GM12801 (cell line): ENCODE data around the gene ARHGEF33.

Source experiments
- TF ChIP-seq, protein P1 (sequence below): IDR thresholded peaks from one replicate; pipeline ENCODE4 v1.5.1; 2011; ENCODE audit warnings: control low read depth; ENCODE audit not compliant: insufficient read length; ENCODE audit errors: extremely low read depth

Gene ARHGEF33

DNA sequence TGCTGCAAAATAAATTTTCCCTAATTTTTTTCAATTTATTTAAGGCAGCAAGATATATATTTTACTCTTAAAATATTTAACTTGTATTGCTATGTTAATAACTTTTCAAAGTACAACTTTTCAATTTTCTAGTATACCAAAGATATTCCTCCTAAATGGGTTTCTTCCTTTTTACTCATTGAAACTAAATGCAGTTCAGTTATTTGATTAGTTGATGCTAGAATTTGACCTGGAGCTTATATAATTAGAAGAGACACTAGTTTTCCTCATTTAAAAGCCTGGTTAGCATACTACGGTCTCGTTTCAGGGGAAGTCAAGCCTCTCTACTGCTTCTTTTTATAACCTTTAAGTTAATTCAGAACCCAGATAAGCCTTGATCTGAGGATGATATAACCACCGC lies at the start of gene ARHGEF33:
TSS of gene ARHGEF33 (plus strand) at position 301 of the 400 bp plus-strand sequence. CDS start 29,573 bp downstream, outside the sequence.
- TF ChIP-seq, protein P1, sequence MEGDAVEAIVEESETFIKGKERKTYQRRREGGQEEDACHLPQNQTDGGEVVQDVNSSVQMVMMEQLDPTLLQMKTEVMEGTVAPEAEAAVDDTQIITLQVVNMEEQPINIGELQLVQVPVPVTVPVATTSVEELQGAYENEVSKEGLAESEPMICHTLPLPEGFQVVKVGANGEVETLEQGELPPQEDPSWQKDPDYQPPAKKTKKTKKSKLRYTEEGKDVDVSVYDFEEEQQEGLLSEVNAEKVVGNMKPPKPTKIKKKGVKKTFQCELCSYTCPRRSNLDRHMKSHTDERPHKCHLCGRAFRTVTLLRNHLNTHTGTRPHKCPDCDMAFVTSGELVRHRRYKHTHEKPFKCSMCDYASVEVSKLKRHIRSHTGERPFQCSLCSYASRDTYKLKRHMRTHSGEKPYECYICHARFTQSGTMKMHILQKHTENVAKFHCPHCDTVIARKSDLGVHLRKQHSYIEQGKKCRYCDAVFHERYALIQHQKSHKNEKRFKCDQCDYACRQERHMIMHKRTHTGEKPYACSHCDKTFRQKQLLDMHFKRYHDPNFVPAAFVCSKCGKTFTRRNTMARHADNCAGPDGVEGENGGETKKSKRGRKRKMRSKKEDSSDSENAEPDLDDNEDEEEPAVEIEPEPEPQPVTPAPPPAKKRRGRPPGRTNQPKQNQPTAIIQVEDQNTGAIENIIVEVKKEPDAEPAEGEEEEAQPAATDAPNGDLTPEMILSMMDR, result no peak

DNA sequence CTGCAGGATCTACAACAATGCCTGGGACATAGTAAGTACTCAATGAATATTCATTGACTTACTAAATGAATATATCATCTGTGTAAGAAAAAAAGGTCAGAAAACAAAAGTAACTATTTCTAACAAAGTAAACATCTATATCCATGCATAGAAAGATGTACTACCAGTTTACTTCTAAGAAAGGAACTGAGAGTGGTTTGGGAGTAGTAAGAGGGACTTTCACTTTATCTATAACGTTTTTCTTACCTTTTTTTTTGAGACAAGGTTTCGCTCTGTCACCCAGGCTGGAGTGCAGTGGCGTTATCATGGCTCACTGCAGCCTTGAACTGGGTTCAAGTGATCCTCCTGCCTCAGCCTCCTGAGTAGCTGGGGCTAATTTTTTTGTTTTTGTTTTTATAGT lies 39.6 kb upstream of the ARHGEF33 start:
- TF ChIP-seq, protein P1, result no peak

DNA sequence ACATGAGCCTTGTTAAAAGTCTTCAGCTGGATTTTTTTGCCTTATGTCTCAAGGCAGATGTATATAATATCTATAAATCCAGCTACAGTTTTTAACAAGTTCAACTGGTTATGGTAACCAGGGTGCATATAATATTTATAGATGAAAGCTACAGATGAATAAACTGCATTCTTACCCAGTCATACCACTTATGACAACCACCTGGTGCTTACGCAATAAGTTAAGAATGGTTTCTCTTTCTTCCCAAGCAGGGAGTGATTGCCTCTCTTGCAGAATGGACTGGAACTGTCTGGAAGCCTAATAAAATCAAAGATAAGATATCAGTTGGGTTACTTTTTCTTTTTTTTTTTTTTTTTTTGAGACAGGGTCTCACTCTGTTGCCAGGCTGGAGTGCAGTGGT lies 33.5 kb upstream of the ARHGEF33 start:
- TF ChIP-seq, protein P1, result no peak

DNA sequence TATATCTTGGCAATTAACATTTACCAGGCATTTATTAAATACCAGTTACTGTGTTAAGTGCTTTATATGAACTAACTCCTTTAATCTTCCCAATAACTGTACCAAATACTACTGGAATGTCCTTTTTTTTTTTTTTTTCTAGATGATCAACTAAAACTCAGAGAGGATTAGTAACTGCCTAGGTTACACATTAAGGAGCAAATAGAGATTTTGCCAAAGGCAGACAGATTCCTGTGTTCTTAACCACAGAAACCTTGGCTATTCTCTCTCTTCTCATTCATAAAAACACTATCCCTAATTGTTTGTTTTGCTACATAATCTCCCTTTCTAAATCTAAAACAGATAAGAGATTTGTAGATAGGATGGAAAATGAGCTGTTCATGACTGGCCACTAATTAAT lies 27.2 kb upstream of the ARHGEF33 start:
- TF ChIP-seq, protein P1, result no peak

DNA sequence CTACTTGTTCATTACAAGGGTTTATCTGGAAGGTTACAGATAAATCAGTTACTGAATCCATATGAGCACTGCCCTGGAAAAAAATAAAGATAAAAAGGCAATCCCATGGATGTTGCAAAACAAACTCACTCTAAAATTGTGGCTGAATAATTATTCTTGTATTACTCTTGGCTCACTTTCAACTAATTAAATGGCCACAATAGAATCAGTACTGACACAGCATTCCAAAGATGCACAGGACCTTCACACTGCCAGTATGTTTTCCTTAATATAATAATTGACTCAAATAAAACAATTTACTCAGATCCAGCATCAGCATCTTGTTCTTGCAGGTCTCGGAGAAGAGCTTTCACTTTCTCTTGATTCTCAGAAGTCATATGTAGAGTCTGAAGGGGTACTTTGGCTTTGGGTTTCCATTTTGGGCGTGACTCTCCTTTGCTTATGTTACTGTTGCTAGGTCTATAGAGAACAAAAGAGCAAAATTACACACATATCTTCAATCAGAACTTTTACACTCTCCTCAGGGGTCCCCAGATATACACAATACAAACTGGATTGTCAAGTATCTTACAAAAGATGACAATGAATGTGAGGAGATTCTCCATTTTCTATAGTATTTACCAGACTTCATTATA lies 26.5 kb upstream of the ARHGEF33 start:
- TF ChIP-seq, protein P1, result no peak

DNA sequence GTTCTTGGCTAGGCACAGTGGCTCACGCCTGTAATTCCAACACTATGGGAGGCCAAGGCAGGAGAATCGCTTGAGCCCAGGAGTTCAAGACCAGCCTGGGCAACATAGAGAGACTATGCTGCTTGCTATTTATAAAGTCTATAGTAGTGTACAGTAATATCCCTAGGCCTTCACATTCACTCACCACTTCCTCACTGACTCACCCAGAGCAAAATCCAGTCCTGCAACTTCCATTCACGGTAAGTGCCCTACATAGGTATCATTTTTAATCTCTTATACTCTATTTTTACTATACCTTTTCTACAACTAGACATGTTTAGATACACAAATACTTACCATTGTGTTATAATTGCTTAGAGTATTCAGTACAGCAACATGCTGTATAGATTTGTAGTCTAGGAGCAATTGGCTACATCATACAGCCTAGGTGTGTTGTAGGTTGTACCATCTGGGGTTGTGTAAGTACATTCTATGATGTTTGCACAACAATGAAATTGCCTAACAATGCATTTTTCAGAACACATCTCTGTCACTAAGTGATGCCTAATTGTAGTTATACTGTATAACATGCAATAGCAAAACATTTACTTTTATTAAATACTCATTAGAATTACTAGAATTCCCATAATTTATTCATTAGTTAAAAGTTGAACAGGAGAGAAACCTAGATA lies 22.8 kb upstream of the ARHGEF33 start:
- TF ChIP-seq, protein P1, result no peak

DNA sequence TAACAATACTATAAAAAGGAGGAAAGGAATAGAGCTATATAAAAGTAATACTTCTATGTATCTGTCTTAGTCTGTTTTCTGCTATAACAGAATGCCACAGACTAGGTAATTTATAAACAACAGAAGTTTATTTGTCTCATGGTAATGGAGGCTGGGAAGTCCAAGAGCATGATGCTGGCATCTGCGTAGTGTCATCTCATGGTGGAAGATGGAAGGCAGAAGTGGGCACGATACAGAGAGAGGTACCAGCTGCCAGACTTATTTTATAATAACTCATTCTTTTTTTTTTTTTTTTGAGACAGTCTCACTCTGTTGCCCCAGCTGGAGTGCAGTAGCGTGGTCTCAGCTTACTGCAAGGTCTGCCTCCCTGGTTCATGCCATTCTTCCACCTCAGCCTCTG lies 18.2 kb upstream of the ARHGEF33 start:
- TF ChIP-seq, protein P1, result no peak
